Adrenal gland (tissue), 12 donors: ENCODE data around the gene TFEB. TPM values are rescaled to one million over a fixed set of nuclear protein-coding genes. Genes with fewer than 3 reads are reported as not detected.

Experiments used
- DNase-seq, 7 donors: peaks; one replicate each; pipeline ENCODE4 v3.0.0-alpha.2; 2019 to 2020
- H3K27ac ChIP-seq, 5 donors: fragments of 200-600 bp; sonication (generic) in 4 of 5; 1 replicate in 3 of 5; 2 replicates in 2 of 5; pipeline versions ENCODE4 v1.5.1 to v1.8.0; 2016 to 2020; ENCODE audit warnings: mild to moderate bottlenecking in 1 of 5
- H3K27me3 ChIP-seq: fragments of 200-600 bp; 2 replicates; pipeline ENCODE4 v1.8.0; 2021
- H3K36me3 ChIP-seq, 2 donors: fragments of 200-600 bp; replicated peaks in 1 of 2; 1 replicate in 1 of 2; 2 replicates in 1 of 2; pipeline versions ENCODE4 v1.5.1 to v1.8.0; 2018 to 2022
- H3K4me1 ChIP-seq, 2 donors: fragments of 200-600 bp; replicated peaks in 1 of 2; 1 replicate in 1 of 2; 2 replicates in 1 of 2; pipeline versions ENCODE4 v1.5.1 to v1.8.0; 2018 to 2021
- H3K4me3 ChIP-seq, 4 donors: fragments of 200-600 bp; sonication (generic) in 3 of 4; one replicate each; pipeline ENCODE4 v1.5.1; 2016 to 2018
- H3K9me3 ChIP-seq, 3 donors: fragments of 200-600 bp; sonication (generic) in 1 of 3; replicated peaks in 1 of 3; 1 replicate in 2 of 3; 2 replicates in 1 of 3; pipeline versions ENCODE4 v1.5.1 to v1.8.0; 2016 to 2021
- CTCF ChIP-seq, 6 experiments: fragments of 450-650 bp in 4 of 6; fragments of 200-600 bp in 2 of 6; sonication (generic) in 1 of 6; IDR thresholded peaks; 1 replicate in 5 of 6; 2 replicates in 1 of 6; pipeline versions ENCODE4 v1.5.1 to v1.8.0; 2016 to 2021; ENCODE audit warnings: antibody characterized with exemption in 6 of 6, mild to moderate bottlenecking in 2 of 6, moderate library complexity in 1 of 6
- POLR2A ChIP-seq, 2 donors: fragments of 450-650 bp; IDR thresholded peaks; one replicate each; pipeline ENCODE4 v1.6.1; 2017; ENCODE audit warnings: antibody characterized with exemption in 2 of 2, mild to moderate bottlenecking in 2 of 2, moderate library complexity in 1 of 2
- WGBS, 4 donors: extraction: QIAGEN DNeasy Blood & Tissue Kit in 2 of 4; methylation state at CpG; one replicate each; pipeline versions ENCODE4 v1.1.5 to v1.1.7; 2013 to 2017; 5-methylcytosine and 5-hydroxymethylcytosine counted together
- intact Hi-C, 2 donors: fragments of 100-400 bp; cut with DNase I; formaldehyde crosslinking; loops; one replicate each; pipeline versions ENCODE4 v1.14.1 to v1.15.0; 2022 to 2023
- polyA plus RNA-seq, 3 donors: library from polyadenylated mRNA; stranded (reverse); fragments of 200-250 nt in 2 of 3; fragments of 350-450 nt in 1 of 3; fragmentation: Illumina TruSeq in 1 of 3; extraction: RNeasy Lipid Tissue Mini Kit (QIAGEN cat#74804) in 1 of 3; gene quantifications; one replicate each; pipeline ENCODE4 v1.2.3, GENCODE V29; 2013 to 2014
- total RNA-seq, 9 donors: library from RNA; depleted of rRNA in 4 of 9; stranded (reverse); fragments of >200 nt in 4 of 9; fragments of 120-200 nt in 1 of 9; fragmentation: NEBNext Ultra II Directional in 1 of 9; extraction: Animal tissue kit (Norgen Biotek cat#: 25700) in 1 of 9; gene quantifications; one replicate each; pipeline versions ENCODE4 v1.1.0 to v1.2.4, GENCODE V29; 2013 to 2023
- donor health status: healthy with polysubstance abuse.
- donor health status: Bipolar disorder and iron deficiency.
- donor health status: DM: yes; HTN: yes; CAD: no.
- donor health status: DM: no; HTN: no; CAD: no.
- donor health status: DM: no; HTN: no; CAD: no.
- donor health status: DM: yes; HTN: yes; CAD: no.

Gene TFEB
- total and polyA plus RNA-seq, 12 donors, result 2.1 to 47.2 (median 20.2) TPM

GRCh38 chr6:41668968-41669367, 66.4 kb downstream of the TFEB start:
- WGBS, 4 donors, result 82 to 94% (median 89%) methylated on average over 2 of the region's 2 CpGs

GRCh38 chr6:41667195-41667594, 68.2 kb downstream of the TFEB start:
- H3K27me3 ChIP-seq, result no peaks in the 10 kb centered on the region
- H3K27ac ChIP-seq, result no peak overlapping the region
- no peaks in the 10 kb centered on the region for H3K36me3 ChIP-seq
- WGBS, 4 donors, result 82 to 96% (median 95%) methylated on average over 1 of the region's 1 CpG
- no peak for DNase-seq
- H3K4me3 ChIP-seq, result no peak overlapping the region
- H3K9me3 ChIP-seq, result no peaks in the 10 kb centered on the region
- intact Hi-C loops, result no loop called here
- no peak for TF ChIP-seq CTCF (IDR thresholded peaks at IDR 0.05)
- TF ChIP-seq POLR2A (IDR thresholded peaks at IDR 0.05), result no peak
- no peaks in the 10 kb centered on the region for H3K4me1 ChIP-seq

More at GRCh38 chr6:41668968-41669367, 66.4 kb downstream of the TFEB start:
- H3K27me3 ChIP-seq, result no peaks in the 10 kb centered on the region
- DNase-seq, result no peak
- no peaks in the 10 kb centered on the region for H3K9me3 ChIP-seq
- TF ChIP-seq CTCF (IDR thresholded peaks at IDR 0.05), result no peak
- TF ChIP-seq POLR2A (IDR thresholded peaks at IDR 0.05), result no peak
- no peaks in the 10 kb centered on the region for H3K36me3 ChIP-seq
- no peak overlapping the region for H3K27ac ChIP-seq
- no peaks in the 10 kb centered on the region for H3K4me1 ChIP-seq
- intact Hi-C loops, result no loop called here
- H3K4me3 ChIP-seq, result no peak overlapping the region

GRCh38 chr6:41664271-41664670, 71.1 kb downstream of the TFEB start:
- Histone ChIP-seq H3K4me3 (no peak overlapping the region), H3K36me3 (no peaks in the 10 kb centered on the region), H3K27me3 (no peaks in the 10 kb centered on the region), H3K27ac (no peak overlapping the region), H3K9me3 (no peaks in the 10 kb centered on the region), H3K4me1 (no peaks in the 10 kb centered on the region)
- TF ChIP-seq CTCF (IDR thresholded peaks at IDR 0.05) (no peak), POLR2A (IDR thresholded peaks at IDR 0.05) (no peak)
- no peak for DNase-seq
- 83 to 90% (median 86%) methylated on average over 3 to 5 of the region's 5 CpGs for WGBS, 4 donors
- intact Hi-C loops, result no loop called here

GRCh38 chr6:41663568-41663967, 71.8 kb downstream of the TFEB start:
- no peaks in the 10 kb centered on the region for H3K4me1 ChIP-seq
- no peak overlapping the region for H3K27ac ChIP-seq
- intact Hi-C loops, result no loop called here
- H3K4me3 ChIP-seq, result no peak overlapping the region
- no peaks in the 10 kb centered on the region for H3K36me3 ChIP-seq
- H3K27me3 ChIP-seq, result no peaks in the 10 kb centered on the region
- H3K9me3 ChIP-seq, result no peaks in the 10 kb centered on the region
- no peak for DNase-seq
- TF ChIP-seq CTCF (IDR thresholded peaks at IDR 0.05), result no peak
- no peak for TF ChIP-seq POLR2A (IDR thresholded peaks at IDR 0.05)
- WGBS, 4 donors, result 70 to 81% (median 74%) methylated on average over 5 of the region's 5 CpGs
